HTERT RPE-1 (cell line): ENCODE measurements around the gene ZNF485.
"Not testable (repeated sequence)": the region's sequence is repeated elsewhere in the genome, so short reads cannot be mapped to it uniquely, and the experiment has no call there.

Experiments
- in situ Hi-C: fragments of 300-500 bp; cut with MboI; formaldehyde crosslinking; loops from 4 replicates; pipeline ENCODE4 v1.14.3; 2020; ENCODE audit warnings: low sequenced_read_pairs

Gene ZNF485

DNA sequence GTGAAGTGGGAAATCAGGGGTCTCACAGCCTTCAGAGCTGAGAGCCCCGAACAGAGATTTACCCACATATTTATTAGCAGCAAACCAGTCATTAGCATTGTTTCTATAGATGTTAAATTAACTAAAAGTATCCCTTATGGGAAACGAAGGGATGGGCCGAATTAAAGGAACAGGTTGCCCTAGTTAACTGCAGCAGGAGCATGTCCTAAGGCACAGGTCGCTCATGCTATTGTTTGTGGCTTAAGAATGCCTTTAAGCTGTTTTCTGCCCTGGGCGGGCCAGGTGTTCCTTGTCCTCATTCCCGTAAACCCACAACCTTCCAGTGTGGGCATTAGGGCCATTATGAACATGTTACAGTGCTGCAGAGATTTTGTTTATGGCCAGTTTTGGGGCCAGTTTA, 4.7 kb upstream of the ZNF485 start:
- in situ Hi-C loops: not testable (repeated sequence)

DNA sequence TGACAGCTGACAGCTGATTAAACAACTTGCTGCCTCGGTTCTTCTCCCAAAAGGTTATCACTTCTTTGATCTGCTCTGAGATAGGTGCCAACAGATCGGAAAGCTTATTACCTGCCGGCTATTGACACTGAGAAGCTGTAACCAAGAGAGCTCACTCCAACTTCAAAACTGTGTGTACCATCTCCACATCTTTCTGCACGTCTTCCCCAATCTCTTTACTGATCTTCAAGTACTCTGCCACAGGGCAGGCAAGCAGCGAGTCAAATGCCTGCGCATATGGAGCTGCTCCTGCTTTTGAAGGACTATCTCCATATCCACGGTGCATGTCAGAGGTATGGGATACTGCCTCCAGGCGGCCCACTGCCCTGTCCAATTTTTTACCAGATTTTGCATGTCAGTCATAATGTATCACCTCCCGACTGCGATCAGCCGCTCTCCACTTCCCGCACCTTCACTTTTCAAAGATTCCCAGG, 352 bp upstream of the ZNF485 start:
- in situ Hi-C loops: no loop called here

DNA sequence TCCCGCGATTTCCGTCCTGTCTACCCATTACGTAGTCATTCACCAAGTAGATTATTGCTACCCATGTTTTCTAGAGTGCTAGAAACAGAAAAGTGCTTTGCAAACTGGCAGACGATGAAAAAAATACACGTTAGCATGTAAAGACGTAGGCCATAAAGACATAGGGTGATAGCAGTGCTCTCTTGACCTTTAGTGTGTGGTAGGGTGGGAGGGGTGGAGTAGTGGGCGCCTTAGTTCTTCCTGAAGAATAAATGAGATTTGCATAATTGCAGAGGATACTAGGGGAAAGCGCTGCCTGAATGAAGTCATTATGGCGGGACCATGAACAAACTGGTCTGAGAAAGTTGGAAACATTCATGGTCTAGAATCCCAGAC, 948 bp downstream of the ZNF485 start:
- in situ Hi-C loops: no loop called here

DNA sequence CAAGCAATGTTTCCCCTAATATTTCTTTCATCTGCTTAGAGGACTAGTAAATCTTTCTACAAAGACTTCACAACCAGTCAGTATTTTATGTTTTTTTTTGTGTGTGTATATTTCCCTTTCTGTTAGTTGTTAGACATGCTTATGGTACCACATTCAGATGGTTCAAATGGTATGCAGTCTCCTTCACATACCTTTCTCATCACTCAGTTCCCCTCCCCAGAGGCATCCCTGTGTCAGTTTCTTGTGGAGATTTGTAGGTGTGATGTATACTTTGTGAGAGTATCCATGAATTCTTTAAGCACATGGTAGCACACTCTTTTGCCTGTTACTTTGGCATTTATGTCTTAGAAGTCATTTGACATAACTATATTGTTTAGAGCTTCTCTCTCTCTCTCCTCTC, 4.4 kb downstream of the ZNF485 start:
- in situ Hi-C loops: no loop called here

DNA sequence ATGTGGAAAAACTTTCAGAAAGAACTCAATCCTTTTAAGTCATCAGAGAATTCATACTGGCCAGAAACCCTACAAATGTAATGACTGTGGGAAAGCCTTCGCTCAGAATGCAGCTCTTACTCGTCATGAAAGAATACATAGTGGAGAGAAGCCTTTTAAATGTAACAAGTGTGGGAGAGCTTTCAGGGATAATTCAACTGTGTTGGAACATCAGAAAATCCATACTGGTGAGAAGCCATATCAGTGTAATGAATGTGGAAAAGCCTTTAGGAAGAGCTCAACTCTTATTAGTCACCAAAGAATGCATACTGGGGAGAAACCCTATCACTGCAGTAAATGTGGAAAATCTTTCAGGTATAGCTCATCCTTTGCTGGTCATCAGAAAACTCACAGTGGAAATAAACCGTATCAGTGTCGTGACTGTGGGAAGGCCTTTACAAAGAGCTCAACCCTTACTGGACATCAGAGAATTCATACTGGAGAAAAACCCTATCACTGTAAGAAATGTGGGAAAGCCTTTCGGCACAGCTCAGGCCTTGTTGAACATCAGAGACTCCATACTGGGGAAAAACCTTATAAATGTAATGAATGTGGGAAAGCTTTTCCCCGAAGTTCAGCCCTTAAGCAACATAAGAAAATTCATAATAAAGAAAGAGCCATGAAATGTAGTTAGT, 10.6 kb downstream of the ZNF485 start:
- in situ Hi-C loops: no loop called here

DNA sequence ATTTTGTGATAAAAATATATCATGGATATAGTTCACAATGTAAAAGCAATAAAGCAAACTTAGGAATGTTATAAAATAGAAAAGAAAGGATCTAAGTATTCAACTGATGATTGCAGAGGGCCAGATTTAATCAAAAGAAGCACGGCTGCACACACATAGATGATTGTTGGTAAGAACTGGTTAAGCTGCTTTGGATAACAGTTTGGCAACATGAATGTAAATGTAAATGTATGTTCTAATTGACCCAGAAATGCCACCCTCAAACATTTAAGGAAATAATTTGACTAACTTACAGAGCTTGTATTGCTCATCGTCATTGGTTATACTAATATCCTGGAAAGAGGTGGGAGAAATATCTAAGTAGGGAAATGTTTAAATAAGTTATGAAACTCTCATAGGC, 13.1 kb downstream of the ZNF485 start:
- in situ Hi-C loops: no loop called here

DNA sequence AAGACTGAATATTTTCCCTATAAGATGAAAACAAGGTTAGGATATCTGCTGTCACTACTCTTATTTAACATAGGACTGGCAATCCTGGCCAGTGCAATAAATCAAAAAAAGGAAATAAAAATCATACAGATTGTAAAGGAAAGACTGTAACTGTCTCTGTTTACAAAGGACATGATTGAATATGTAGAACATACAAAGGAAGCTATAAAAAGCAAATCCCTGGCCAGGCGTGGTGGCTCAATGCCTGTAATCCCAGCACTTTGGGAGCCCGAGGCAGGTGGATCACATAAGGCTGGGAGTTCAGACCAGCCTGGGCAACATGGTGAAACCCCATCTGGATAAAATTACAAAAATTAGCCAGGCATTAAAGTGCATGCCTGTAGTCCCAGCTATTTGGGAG, 15.8 kb downstream of the ZNF485 start:
- in situ Hi-C loops: no loop called here

DNA sequence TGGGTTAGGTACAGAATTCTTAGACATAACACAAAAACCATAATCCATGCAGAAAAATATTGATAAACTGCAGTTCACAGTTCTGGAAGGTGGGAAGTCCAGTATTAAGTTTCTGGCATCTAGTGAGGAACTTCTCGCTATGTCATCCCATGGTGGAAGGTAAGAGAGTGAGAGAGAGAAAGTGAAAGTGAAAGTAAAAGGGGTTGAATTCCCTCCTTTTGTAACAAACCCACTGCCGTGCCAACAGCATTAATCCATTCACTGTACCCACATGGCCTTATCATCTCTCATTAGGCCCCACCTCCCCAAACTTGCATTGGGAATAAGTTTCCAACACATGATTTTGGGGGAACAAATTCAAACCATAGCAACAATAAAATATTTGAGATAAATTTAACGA, 17.1 kb downstream of the ZNF485 start:
- in situ Hi-C loops: no loop called here

DNA sequence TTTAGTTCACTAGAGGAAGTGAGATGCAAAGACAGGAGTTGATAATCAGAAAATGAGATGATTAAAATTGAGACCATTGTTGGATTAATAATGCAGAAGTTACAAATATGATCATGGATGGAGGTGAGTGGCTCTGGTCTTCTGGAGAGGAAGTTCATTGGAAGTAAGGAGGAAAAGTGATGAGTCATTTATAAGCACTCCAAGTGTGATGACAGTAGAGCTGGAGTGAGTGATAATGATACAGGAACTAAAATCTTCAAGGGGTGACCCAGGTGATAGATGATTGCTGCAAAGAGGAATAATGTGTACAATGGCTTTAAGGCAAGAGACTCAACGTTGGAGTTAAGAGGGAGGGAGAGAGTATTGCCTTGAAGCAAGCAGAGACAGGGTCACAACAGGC, 21.7 kb downstream of the ZNF485 start:
- in situ Hi-C loops: no loop called here

DNA sequence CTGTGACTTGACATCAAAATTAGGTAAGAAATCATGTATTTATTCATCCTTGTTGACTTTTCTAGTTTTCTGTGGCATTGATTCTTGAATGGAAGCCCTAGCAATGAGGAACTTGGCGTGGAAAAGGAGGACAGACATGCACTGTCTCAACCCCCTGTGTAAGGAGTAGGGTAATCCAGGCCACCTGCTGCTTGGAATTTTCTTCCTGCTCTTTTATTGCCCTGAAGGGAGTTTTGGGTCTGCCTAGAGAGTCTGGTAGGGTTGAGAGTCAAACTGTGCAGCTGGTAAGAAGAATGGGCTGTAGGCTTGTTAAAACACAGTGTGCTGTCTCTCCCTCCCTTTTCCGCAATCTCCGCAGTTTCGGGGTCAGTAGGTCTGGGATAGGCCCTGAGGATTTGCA, 22.7 kb downstream of the ZNF485 start:
- in situ Hi-C loops: no loop called here

DNA sequence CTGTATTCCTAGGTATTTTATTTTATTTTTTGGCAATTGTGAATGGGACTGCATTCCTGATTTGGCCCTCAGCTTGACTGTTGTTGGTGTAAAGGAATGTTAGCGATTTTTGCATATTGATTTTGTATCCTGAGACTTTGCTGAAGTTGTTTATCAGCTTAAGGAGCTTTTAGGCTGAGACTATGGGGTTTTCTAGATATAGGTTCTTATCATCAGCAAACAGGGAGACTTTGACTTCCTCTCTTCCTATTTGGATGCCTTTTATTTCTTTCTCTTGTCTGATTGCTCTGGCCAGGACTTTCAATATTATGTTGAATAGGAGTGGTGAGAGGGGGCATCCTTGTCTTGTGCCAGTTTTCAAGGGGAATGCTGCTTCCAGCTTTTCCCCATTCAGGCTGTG, 29.6 kb downstream of the ZNF485 start:
- in situ Hi-C loops: not testable (repeated sequence)

DNA sequence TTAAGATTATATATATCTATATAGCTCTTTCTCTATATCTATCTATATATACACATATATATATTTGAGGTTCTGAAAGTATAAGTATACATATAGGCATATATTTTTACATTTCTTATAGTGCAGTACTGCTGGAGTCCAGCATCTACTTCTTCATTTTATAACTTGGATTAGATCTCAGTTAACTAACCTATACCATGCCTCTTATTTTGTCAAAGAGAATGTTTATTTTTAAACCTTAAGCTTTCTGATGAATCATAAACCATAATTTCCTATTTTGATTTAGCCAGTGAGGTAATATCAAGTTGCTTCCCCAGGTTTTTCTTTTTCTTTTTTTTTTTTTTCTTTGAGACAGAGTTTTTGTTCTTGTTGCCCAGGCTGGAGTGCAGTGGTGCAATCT, 34.4 kb downstream of the ZNF485 start:
- in situ Hi-C loops: no loop called here

DNA sequence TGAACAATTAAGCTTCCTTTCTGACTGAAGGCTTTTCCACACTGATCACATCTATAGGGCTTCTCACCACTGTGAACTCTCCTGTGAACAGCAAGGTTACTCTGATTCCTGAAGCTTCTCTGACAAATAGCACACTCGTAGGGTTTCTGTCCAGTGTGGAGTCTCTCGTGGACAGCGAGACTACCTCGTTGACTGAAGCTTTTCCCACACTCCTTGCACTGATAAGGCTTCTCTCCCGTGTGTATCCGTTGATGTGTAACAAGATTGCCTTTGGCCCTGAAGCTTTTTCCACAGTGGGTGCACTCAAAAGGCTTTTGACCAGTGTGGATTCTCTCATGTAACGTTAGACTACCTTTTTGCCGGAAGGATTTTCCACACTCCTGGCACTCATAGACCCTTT, 38.0 kb downstream of the ZNF485 start:
- in situ Hi-C loops: no loop called here

DNA sequence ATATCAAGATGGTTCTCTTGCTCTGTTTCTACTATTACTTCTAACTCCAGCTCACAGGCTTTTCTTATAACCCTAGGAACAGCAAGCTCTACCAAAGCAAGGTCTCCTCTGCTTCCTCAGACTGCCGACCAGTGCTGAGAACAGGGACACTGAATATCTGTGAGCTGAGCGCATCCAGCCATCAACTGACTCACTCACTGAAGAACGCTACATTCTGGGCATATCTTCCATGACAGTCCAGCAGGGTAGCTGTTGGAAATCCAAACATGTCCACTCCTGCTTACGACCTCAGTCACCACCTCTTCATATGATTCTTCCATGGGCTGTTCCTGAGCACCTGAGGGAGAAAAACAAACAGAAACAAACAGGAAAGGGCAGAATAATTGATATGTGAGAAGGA, 39.6 kb downstream of the ZNF485 start:
- in situ Hi-C loops: no loop called here

DNA sequence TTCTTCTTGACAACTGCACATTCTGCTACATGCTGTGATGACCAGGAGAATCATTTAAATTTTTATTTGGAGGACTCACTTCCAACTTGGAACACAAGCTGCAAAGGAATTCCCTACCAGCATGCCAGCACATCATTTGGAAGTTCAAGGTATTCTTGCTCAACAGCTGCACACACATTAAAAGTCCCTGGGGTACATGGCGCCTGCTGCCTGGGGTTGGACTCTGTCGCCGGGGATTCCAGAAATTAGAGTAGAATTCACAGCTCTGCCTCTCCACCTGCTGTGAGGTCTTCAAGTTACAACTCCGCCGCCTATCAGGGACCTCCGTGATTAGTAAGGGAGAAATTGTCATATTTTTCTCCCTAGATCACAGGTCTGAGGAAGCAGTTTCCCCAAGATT, 41.3 kb downstream of the ZNF485 start:
- in situ Hi-C loops: no loop called here

DNA sequence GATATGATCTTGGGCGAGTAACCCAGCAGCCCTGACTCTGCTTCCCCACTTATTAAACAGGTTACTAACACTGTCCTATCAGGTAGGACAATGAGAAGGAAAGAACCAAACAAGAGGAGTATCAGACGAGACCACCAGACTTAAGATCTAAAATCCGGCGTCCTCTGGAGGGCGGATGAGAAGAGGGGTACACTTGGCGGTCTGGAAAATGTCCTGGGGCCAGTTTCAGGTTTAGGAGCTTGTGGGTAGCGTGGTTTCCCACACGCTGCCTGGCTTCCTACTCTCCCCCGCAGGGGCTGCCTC, 41.8 kb downstream of the ZNF485 start:
- in situ Hi-C loops: no loop called here

DNA sequence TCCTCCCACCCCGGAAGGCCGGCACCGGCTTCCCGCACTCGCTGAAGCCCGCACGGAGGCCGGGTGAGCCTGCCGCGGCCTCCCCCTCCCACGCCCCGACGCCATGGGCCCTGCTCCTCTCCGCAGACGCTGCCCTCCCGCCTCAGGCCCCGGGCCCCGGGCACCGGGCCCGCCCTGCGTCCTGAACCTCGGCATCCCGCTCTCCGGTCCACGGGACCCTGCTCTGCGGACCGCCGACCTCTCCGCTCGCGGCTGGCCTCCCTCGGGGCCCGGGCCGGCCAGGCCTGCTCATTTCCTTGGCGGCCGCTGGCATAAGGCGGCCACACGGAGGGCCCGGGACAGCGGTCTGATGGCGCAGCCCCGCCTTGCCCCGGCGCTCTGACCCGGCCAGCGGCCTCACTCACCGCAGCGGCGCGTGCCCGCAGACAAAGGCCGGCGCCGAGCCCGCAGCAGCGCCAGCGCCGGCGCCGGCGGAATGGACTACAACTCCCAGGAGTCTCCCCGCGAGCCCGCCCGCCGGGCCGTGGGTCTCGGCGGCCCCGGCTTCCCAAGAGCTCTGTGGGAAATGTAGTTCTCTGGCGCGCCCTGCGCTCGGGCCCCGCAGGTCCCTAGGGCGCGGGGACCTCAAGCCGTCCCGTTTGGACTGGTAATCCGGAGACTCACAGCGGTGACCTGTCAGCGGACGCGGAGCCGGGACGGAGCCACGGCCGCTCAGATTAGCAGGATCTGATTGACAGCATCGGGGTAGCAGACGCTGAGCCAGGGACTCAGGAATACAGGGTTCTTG, 42.4 kb downstream of the ZNF485 start, which contains the start of gene ZNF32:
ZNF32 (minus strand) TSS at position 484 of the 787 bp plus-strand sequence. CDS start 2,748 bp downstream, outside the sequence.
- in situ Hi-C loops: no loop called here

DNA sequence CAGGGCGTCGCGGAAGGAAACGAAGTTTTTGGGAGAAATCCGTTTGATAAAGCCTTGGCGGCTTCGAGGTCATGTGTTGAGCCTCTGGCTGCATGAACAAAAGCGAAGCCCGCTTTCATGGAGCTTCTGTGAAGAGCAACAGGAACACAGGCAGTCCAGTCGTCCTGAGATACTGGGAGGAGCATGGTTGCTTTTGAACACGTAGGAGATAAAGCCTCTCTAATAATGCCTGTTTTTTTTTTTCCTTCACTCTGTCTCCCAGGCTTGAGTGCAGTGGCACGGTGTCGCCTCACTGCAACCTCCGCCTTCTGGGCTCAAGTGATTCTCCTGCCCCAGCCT, 42.9 kb downstream of the ZNF485 start:
- in situ Hi-C loops: no loop called here

DNA sequence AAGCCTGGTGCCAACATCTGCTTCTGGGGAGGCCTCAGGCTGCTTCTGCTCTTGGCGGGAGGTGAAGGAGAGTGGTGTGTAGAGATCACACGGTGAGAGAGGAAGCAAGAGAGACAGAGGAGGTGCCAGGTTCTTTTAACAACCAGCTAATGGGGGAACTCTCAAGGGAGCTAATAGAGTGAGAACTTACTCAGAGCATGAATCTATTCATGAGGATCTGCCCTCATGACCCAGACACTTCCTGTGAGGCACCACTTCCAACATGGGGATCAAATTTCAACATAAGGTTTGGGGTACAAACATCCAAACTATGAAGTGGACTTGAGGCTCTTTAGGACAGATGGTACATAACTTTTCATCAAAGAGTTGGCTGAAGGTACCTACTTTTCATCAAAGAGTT, 47.5 kb downstream of the ZNF485 start:
- in situ Hi-C loops: no loop called here

DNA sequence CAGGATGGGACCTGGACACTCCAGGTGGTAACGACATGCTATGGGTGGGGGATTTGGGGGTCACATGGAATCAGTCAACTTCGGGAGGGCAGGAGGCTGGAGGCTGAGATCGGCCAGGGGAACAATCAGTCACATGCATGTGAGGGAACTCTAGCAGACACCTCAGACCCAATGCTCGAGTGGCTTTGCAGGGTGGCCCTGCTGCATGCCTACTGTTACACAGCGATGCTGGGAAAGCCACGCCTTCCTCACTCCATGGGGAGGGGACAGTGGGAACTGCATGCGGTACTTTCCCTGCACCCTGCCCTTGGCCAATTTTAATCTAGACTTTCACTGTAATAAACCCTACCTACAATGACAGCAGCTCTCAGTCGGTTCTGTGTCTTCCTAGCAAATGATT, 49.1 kb downstream of the ZNF485 start:
- in situ Hi-C loops: no loop called here

DNA sequence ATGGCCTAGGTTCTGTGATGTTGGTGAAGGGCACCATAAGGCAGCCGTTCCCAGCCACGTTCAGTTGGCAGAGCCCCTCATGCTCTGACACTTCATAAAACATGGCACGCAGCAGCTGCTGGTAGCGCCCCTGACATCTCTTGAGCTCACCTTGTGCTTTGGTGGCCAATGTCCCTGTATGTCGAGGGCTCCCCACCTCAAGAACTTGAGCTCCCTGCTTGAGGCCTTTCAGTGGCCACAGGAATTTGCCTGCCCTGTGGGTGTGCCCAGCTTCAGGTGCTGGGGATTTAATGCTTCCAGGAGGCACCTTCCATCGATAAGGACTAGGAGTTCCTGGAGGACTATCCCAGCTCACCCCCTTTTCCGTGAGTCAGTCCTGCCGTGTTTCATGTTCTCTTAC, 52.0 kb downstream of the ZNF485 start:
- in situ Hi-C loops: no loop called here

DNA sequence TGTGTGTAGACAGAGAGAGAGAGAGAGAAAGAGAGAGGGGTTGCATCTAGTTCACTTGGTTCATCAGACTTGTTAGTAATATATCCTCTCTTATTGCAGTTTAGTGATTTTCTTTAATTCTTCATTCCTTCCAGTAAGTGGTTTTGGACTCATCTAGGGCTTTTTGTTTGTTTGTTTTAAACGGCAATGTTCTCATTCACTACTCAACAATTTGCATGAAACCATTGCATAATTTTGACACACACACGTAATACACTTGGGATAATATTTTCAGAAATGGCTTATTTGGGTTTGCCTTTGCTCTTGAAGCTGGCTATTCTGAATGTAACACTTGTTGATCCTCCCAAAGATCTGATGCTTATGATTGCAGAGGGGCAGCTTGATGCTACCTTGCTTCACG, 58.8 kb downstream of the ZNF485 start:
- in situ Hi-C loops: no loop called here

DNA sequence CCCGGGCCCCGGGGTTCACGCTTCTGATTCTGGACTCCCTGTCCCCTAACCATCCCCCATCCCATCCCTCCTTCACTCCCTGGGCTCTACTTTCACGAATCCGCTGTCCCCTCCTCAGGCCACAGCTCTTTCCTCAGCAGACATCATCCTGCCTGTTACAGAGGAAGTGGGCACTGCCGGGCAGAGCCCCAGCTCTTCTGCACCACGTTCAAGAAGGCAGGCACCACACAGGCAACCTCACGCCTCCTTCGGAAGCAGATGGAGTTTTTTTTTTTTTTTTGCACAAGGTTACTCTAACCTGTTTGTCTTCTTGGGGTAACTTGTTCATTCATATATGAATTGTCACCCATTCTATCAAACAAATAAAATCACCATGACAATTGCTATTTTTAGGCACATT, 60.3 kb downstream of the ZNF485 start:
- in situ Hi-C loops: no loop called here
